ENCODE data around the gene APOC3. TPM values are rescaled to one million over a fixed set of nuclear protein-coding genes. Genes with fewer than 3 reads are reported as not detected.
A peak's percentile ranks its signal among the peaks of the same experiment; 100 is the strongest.
"Not testable (repeated sequence)": the region's sequence is repeated elsewhere in the genome, so short reads cannot be mapped to it uniquely, and the experiment has no call there.

Gene APOC3
- total and polyA plus RNA-seq, 4 donors, result 1.4 TPM; not detected in 3

DNA sequence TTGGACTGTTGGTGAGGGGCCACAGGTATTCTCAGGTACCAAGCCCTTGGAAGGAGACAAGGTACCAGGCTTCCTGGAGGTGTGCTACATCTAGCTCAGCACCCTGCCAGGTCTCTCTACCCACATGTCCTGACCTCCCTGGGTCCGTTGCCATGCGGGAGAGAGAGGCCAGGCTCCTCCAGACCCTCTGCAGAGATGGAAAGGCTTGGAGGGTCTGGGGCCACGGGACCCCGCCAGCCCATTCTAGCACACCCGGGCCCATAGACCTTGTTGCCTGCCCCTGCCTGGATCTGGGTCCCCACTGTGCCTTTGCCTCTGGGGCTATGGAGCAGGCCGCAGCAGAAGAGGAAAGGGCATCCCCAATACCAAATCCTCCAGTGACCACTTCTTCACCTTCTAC is 2.2 kb upstream of the APOC3 start:
- Histone ChIP-seq H3K36me3 (ENCODE audit: control insufficient read depth, insufficient read depth, low read length) (no peaks in the 10 kb centered on the region), H3K27ac (ENCODE audit: low read depth, low read length) (no peak overlapping the region), H3K9me3 (ENCODE audit: control insufficient read depth, insufficient read depth, low read length) (no peaks in the 10 kb centered on the region), H3K4me1 (ENCODE audit: control insufficient read depth, insufficient read depth, low read length) (peaks cover 21% of the 10 kb centered on the region), H3K4me3 (ENCODE audit: low read depth, low read length) (no peak overlapping the region), H3K27me3 (ENCODE audit: control insufficient read depth, insufficient read depth, low read length) (no peaks in the 10 kb centered on the region)
- no peak for DNase-seq (ENCODE audit: low read depth in 4 of 6, low spot score in 6 of 6)
- 96% methylated on average over 6 of the region's 6 CpGs for WGBS (ENCODE audit: insufficient coverage)

GRCh38 chr11:116828632-116829524 is 829 bp upstream of the APOC3 start:
- 71% methylated on average over 5 of the region's 16 CpGs for WGBS (ENCODE audit: insufficient coverage)
- no peaks in the 10 kb centered on the region for H3K9me3 ChIP-seq (ENCODE audit: control insufficient read depth, insufficient read depth, low read length)

GRCh38 chr11:116830184-116830912 is 641 bp downstream of the APOC3 start:
- H3K4me1 ChIP-seq (ENCODE audit: control insufficient read depth, insufficient read depth, low read length), result peaks cover 24% of the 10 kb centered on the region
- H3K4me3 ChIP-seq (ENCODE audit: low read depth, low read length), result no peak overlapping the region
- no peak for DNase-seq (ENCODE audit: low read depth in 4 of 6, low spot score in 6 of 6)
- H3K36me3 ChIP-seq (ENCODE audit: control insufficient read depth, insufficient read depth, low read length), result no peaks in the 10 kb centered on the region
- H3K27me3 ChIP-seq (ENCODE audit: control insufficient read depth, insufficient read depth, low read length), result no peaks in the 10 kb centered on the region
- H3K27ac ChIP-seq (ENCODE audit: low read depth, low read length), result no peak overlapping the region
- no peaks in the 10 kb centered on the region for H3K9me3 ChIP-seq (ENCODE audit: control insufficient read depth, insufficient read depth, low read length)
- WGBS (ENCODE audit: insufficient coverage), result 95% methylated on average over 16 of the region's 17 CpGs

More at GRCh38 chr11:116828632-116829524, 829 bp upstream of the APOC3 start:
- Histone ChIP-seq H3K27me3 (ENCODE audit: control insufficient read depth, insufficient read depth, low read length) (no peaks in the 10 kb centered on the region), H3K27ac (ENCODE audit: low read depth, low read length) (no peak overlapping the region), H3K4me3 (ENCODE audit: low read depth, low read length) (no peak overlapping the region), H3K4me1 (ENCODE audit: control insufficient read depth, insufficient read depth, low read length) (peaks cover 14% of the 10 kb centered on the region), H3K36me3 (ENCODE audit: control insufficient read depth, insufficient read depth, low read length) (no peaks in the 10 kb centered on the region)
- DNase-seq (ENCODE audit: low read depth in 4 of 6, low spot score in 6 of 6), result no peak

- H3K4me3 ChIP-seq (ENCODE audit: low read depth, low read length), result no peak overlapping the region
- no peaks in the 10 kb centered on the region for H3K27me3 ChIP-seq (ENCODE audit: control insufficient read depth, insufficient read depth, low read length)
- WGBS (ENCODE audit: insufficient coverage), result 100% methylated on average over 1 of the region's 7 CpGs
- no peaks in the 10 kb centered on the region for H3K9me3 ChIP-seq (ENCODE audit: control insufficient read depth, insufficient read depth, low read length)
- H3K4me1 ChIP-seq (ENCODE audit: control insufficient read depth, insufficient read depth, low read length), result peaks cover 39% of the 10 kb centered on the region
- H3K27ac ChIP-seq (ENCODE audit: low read depth, low read length), result no peak overlapping the region
- no peak for DNase-seq (ENCODE audit: low read depth in 4 of 6, low spot score in 6 of 6)
- no peaks in the 10 kb centered on the region for H3K36me3 ChIP-seq (ENCODE audit: control insufficient read depth, insufficient read depth, low read length)
Observed at GRCh38 chr11:116831790-116832349, 2.2 kb downstream of the APOC3 start.

GRCh38 chr11:116832350-116833290 is 2.9 kb downstream of the APOC3 start:
- DNase-seq (ENCODE audit: low read depth in 4 of 6, low spot score in 6 of 6), result no peak
- 76% methylated on average over 9 of the region's 13 CpGs for whole genome bisulfite sequencing (ENCODE audit: insufficient coverage)
- H3K9me3 ChIP-seq (ENCODE audit: control insufficient read depth, insufficient read depth, low read length), result no peaks in the 10 kb centered on the region
- no peaks in the 10 kb centered on the region for H3K27me3 ChIP-seq (ENCODE audit: control insufficient read depth, insufficient read depth, low read length)
- H3K36me3 ChIP-seq (ENCODE audit: control insufficient read depth, insufficient read depth, low read length), result no peaks in the 10 kb centered on the region
- H3K27ac ChIP-seq (ENCODE audit: low read depth, low read length), result no peak overlapping the region
- no peak overlapping the region for H3K4me3 ChIP-seq (ENCODE audit: low read depth, low read length)
- H3K4me1 ChIP-seq (ENCODE audit: control insufficient read depth, insufficient read depth, low read length), result peaks cover 47% of the 10 kb centered on the region

DNA sequence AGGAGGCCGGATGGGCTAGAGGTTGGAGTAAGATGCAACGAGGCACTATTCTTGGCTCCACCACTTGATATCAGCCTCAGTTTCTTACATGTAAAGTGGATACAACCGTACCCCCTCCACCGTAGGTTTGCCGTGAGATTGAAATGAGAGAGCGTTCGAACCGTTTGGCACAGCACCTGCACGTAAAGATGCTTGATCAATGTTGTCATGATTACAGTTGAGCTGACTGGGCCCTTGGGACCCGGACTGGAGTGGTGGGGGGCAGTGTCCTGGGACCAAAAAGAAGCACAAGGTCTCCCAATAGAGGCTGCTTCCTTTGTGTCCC is 3.7 kb downstream of the APOC3 start:
- DNase-seq (ENCODE audit: low read depth in 4 of 6, low spot score in 6 of 6), result no peak
- Histone ChIP-seq H3K4me1 (ENCODE audit: control insufficient read depth, insufficient read depth, low read length) (peaks cover 50% of the 10 kb centered on the region), H3K27ac (ENCODE audit: low read depth, low read length) (no peak overlapping the region), H3K27me3 (ENCODE audit: control insufficient read depth, insufficient read depth, low read length) (no peaks in the 10 kb centered on the region), H3K9me3 (ENCODE audit: control insufficient read depth, insufficient read depth, low read length) (no peaks in the 10 kb centered on the region), H3K36me3 (ENCODE audit: control insufficient read depth, insufficient read depth, low read length) (no peaks in the 10 kb centered on the region), H3K4me3 (ENCODE audit: low read depth, low read length) (no peak overlapping the region)
- 90% methylated on average over 7 of the region's 10 CpGs for WGBS (ENCODE audit: insufficient coverage)

DNA sequence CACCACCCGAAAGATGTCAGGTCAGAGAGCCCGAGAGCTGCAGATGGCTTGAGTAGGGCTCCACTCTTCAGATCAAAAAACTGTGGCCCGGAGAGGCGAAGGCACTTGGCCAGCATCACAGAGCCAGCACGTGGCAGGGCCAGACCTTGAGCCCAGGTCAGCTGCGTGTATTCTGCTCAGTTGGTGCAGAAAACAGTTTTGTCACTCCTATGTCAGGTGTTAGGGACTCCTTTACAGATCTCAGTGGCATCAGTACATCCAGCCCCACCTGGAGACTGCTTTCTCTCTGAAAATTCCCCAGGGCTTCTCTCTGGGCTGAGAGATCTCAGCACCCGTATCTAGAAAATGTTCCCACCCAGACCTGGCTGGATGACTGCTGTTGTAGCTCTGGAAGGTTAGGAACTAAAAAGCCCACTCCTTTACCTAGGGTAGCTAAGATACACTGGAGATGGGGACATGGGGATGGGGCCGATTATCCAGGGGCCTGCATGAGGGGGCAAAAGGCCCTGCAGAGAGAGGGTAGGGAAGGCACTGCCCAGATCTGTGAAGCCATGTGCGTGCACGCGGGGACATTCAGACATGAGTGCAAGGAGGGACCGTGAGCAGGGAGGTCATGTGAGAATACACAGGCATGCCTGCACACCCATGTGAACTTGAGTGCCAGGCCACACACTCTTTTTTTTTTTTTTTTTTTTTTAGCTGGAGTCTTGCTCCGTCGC is 4.3 kb downstream of the APOC3 start:
- H3K4me1 ChIP-seq (ENCODE audit: control insufficient read depth, insufficient read depth, low read length), result peaks cover 44% of the 10 kb centered on the region
- no peaks in the 10 kb centered on the region for H3K27me3 ChIP-seq (ENCODE audit: control insufficient read depth, insufficient read depth, low read length)
- H3K27ac ChIP-seq (ENCODE audit: low read depth, low read length), result no peak overlapping the region
- no peaks in the 10 kb centered on the region for H3K36me3 ChIP-seq (ENCODE audit: control insufficient read depth, insufficient read depth, low read length)
- no peaks in the 10 kb centered on the region for H3K9me3 ChIP-seq (ENCODE audit: control insufficient read depth, insufficient read depth, low read length)
- no peak overlapping the region for H3K4me3 ChIP-seq (ENCODE audit: low read depth, low read length)
- WGBS (ENCODE audit: insufficient coverage), result 97% methylated on average over 13 of the region's 14 CpGs
- DNase-seq (ENCODE audit: low read depth in 4 of 6, low spot score in 6 of 6), result no peak

- 93% methylated on average over 12 of the region's 13 CpGs for WGBS (ENCODE audit: insufficient coverage)
- peak overlapping the region; percentile 82 for H3K27ac ChIP-seq (ENCODE audit: low read depth, low read length)
Observed at GRCh38 chr11:116834535-116835041, 4.9 kb downstream of the APOC3 start.

More at GRCh38 chr11:116834535-116835041, 4.9 kb downstream of the APOC3 start:
- not testable (repeated sequence) for H3K9me3 ChIP-seq (ENCODE audit: control insufficient read depth, insufficient read depth, low read length); H3K27me3 ChIP-seq (ENCODE audit: control insufficient read depth, insufficient read depth, low read length); DNase-seq (ENCODE audit: low read depth in 4 of 6, low spot score in 6 of 6); H3K36me3 ChIP-seq (ENCODE audit: control insufficient read depth, insufficient read depth, low read length); H3K4me3 ChIP-seq (ENCODE audit: low read depth, low read length)
- peaks cover 40% of the 10 kb centered on the region for H3K4me1 ChIP-seq (ENCODE audit: control insufficient read depth, insufficient read depth, low read length)
